ENCODE measurements around the gene CD320.
"Not testable (repeated sequence)": the region's sequence is repeated elsewhere in the genome, so short reads cannot be mapped to it uniquely, and the experiment has no call there.

CD320 gene

DNA sequence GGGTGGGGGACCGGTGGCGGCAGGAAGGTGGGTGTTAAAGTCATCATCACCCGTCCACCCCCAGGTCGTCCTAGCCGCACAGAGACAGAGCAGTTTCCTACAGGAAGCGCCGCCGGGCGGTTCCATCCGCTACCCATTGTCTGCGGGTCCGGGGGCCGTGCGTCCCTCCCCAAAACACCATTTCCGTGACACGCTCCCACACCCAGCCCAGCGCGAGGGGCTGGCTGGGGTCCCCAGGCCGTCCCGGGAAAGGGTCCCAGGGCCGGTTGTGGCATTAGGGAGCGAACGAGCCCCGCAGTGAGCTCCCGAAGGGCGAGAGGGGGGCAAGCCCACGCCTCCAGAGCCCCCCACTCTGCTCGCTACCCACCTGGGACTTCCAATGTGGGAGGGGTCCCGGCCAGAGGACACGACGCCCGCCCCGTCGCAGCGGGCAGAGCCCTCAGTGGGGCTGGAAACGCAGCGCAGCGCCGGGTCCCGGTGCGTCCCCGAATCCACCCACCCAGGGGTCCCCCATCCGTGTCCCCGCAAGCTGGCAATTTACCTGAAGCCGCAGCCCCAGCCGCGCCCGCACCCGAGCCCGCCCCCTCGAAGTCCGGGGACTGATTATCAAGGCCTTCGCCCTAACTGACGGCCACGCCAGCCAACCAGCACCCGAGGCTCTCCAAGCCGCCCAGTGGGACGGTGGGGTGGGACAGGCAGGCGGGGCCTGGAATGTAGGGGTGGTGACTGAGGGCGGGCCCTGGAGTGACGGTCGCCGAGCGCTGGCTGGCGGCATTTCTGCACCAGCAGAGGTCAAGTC lies 34.7 kb upstream of the CD320 start, which contains the start of gene KANK3:
TSS of gene KANK3 (minus strand) at position 579 of the 799 bp plus-strand sequence. CDS start 5,434 bp downstream, outside the sequence.
- TF ChIP-seq, protein P1, sequence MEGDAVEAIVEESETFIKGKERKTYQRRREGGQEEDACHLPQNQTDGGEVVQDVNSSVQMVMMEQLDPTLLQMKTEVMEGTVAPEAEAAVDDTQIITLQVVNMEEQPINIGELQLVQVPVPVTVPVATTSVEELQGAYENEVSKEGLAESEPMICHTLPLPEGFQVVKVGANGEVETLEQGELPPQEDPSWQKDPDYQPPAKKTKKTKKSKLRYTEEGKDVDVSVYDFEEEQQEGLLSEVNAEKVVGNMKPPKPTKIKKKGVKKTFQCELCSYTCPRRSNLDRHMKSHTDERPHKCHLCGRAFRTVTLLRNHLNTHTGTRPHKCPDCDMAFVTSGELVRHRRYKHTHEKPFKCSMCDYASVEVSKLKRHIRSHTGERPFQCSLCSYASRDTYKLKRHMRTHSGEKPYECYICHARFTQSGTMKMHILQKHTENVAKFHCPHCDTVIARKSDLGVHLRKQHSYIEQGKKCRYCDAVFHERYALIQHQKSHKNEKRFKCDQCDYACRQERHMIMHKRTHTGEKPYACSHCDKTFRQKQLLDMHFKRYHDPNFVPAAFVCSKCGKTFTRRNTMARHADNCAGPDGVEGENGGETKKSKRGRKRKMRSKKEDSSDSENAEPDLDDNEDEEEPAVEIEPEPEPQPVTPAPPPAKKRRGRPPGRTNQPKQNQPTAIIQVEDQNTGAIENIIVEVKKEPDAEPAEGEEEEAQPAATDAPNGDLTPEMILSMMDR (IDR thresholded peaks at IDR 0.05; ENCODE audit: insufficient read depth, low read depth, low read length, missing control alignments): no peak
- H3K4me3 ChIP-seq (ENCODE audit: low read length): peak within 1 kb of the TSS; percentile 39
- peak; percentile 97 for DNase-seq (ENCODE audit: low read depth)

- no peak overlapping the region for H3K4me3 ChIP-seq (ENCODE audit: low read length)
- DNase-seq (ENCODE audit: low read depth): no peak
- TF ChIP-seq, protein P1 (IDR thresholded peaks at IDR 0.05; ENCODE audit: insufficient read depth, low read depth, low read length, missing control alignments): no peak
Observed at GRCh38 chr19:8342316-8342683, 34.1 kb upstream of the CD320 start.

- not testable (repeated sequence) for H3K4me3 ChIP-seq (ENCODE audit: low read length); DNase-seq (ENCODE audit: low read depth)
Observed at GRCh38 chr19:8341504-8341903, 33.3 kb upstream of the CD320 start.

GRCh38 chr19:8340341-8341096 lies 32.4 kb upstream of the CD320 start:
- DNase-seq (ENCODE audit: low read depth): no peak
- no peak overlapping the region for H3K4me3 ChIP-seq (ENCODE audit: low read length)
- TF ChIP-seq, protein P1 (IDR thresholded peaks at IDR 0.05; ENCODE audit: insufficient read depth, low read depth, low read length, missing control alignments): no peak

DNA sequence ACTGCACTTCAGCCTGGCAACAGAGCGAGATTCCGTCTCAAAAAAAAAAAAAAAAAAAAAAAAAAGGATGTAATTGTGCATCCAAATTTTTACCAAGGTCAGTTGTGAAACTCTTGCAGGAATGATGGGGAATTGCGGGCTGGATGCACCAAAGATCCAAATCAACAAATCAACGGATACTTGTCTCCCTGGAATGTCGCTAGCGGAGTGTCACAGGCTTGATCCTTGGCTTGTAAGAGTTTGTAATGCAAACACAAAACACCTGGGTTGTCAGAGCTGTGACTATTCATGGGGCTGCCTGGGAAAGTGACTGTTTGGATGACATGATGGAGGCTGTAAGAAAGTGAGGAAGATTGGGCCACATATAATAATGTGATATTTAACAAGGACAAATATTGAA lies 30.7 kb upstream of the CD320 start:
- TF ChIP-seq, protein P1 (IDR thresholded peaks at IDR 0.05; ENCODE audit: insufficient read depth, low read depth, low read length, missing control alignments): no peak
- DNase-seq (ENCODE audit: low read depth): no peak
- no peak overlapping the region for H3K4me3 ChIP-seq (ENCODE audit: low read length)

DNA sequence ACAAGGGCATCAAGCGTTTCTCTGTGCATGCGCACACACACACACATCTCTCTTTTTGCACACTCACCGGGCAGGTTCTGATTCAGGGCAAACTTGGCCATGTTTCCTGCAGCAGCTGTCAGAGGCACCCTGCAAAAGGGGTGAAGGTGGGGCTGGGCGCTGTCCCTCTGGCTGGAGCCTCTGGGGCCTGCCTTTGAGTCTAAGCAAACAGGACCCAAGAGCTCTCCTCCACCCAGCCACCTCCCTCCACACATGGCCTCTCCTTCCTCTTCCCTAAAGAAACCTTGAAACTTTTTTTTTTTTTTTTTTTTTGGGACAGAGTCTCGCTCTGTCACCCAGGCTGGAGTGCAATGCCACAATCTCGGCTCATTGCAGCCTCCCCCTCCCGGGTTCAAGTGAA lies 29.6 kb upstream of the CD320 start:
- TF ChIP-seq, protein P1 (IDR thresholded peaks at IDR 0.05; ENCODE audit: insufficient read depth, low read depth, low read length, missing control alignments): no peak
- no peak for DNase-seq (ENCODE audit: low read depth)

DNA sequence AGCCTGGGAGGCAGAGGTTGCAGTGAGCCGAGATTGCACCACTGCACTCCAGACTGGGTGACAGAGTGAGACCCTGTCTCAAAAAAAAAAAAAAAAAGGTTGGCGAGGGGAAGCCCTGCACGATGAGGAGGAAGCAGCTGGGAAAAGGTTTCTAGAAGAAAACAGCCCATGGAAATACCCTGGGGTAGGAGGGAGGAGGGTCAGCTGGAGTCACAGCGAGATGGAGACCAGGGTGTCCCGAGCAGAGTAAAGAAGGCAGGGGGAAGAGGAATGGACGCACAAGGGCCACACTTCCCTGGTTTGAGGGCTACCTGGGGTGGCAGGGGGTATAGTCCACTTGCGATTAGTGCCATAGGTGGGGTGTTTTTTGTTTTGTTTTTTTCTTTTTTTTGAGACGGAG lies 28.5 kb upstream of the CD320 start:
- no peak for DNase-seq (ENCODE audit: low read depth)
- TF ChIP-seq, protein P1 (IDR thresholded peaks at IDR 0.05; ENCODE audit: insufficient read depth, low read depth, low read length, missing control alignments): no peak
- no peak overlapping the region for H3K4me3 ChIP-seq (ENCODE audit: low read length)

More for the DNA sequence above, 29.6 kb upstream of the CD320 start:
- no peak overlapping the region for H3K4me3 ChIP-seq (ENCODE audit: low read length)
